ENCODE measurements around the gene ARNT2. TPM values are rescaled to one million over a fixed set of nuclear protein-coding genes. Genes with fewer than 3 reads are reported as not detected.
A peak's percentile ranks its signal among the peaks of the same experiment; 100 is the strongest.

Gene ARNT2
- total RNA-seq, 1 experiment from 2014 or later: 16.8 TPM

GRCh38 chr15:80475572-80475971, 71.4 kb downstream of the ARNT2 start:
- Histone ChIP-seq H3K4me3 (ENCODE audit: low read depth in 2 of 2, low read length in 2 of 2) (no peak overlapping the region), H3K36me3 (ENCODE audit: control insufficient read depth, insufficient read depth, low read length) (no peaks in the 10 kb centered on the region), H3K4me1 (ENCODE audit: control insufficient read depth, insufficient read depth, low read length) (no peaks in the 10 kb centered on the region), H3K27me3 (ENCODE audit: control insufficient read depth, insufficient read depth, low read length) (no peaks in the 10 kb centered on the region; the same call in 1 of the 2 replicates), H3K27ac (ENCODE audit: low read length) (no peak overlapping the region), H3K9me3 (ENCODE audit: control insufficient read depth, insufficient read depth, low read depth, low read length) (no peaks in the 10 kb centered on the region)
- ATAC-seq: no peak
- no peak for DNase-seq (ENCODE audit: low read depth, low spot score)
- POLR2A ChIA-PET: interaction anchor here (0.5 kb wide), 1 partner anchor 12 kb away, joined by 13 read pairs; no protein-coding TSS in a partner anchor
- no peak for TF ChIP-seq TCF7L2 (IDR thresholded peaks at IDR 0.05; ENCODE audit: low read depth, low read length)
- TF ChIP-seq, protein P1, sequence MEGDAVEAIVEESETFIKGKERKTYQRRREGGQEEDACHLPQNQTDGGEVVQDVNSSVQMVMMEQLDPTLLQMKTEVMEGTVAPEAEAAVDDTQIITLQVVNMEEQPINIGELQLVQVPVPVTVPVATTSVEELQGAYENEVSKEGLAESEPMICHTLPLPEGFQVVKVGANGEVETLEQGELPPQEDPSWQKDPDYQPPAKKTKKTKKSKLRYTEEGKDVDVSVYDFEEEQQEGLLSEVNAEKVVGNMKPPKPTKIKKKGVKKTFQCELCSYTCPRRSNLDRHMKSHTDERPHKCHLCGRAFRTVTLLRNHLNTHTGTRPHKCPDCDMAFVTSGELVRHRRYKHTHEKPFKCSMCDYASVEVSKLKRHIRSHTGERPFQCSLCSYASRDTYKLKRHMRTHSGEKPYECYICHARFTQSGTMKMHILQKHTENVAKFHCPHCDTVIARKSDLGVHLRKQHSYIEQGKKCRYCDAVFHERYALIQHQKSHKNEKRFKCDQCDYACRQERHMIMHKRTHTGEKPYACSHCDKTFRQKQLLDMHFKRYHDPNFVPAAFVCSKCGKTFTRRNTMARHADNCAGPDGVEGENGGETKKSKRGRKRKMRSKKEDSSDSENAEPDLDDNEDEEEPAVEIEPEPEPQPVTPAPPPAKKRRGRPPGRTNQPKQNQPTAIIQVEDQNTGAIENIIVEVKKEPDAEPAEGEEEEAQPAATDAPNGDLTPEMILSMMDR (IDR thresholded peaks at IDR 0.05): peak; percentile 39; the same call in 1 of the 2 replicates
- CTCF ChIA-PET: no interaction called here
- no TSS peak for BruUV-seq (replicated peaks)
- intact Hi-C loops (cut with micrococcal nuclease; ENCODE audit: unreplicated experiment) (no loop called here), in situ Hi-C loops (cut with HindIII; ENCODE audit: low pct_unique_long_range_greater_than_20kb, low sequenced_read_pairs) (no loop called here)

DNA sequence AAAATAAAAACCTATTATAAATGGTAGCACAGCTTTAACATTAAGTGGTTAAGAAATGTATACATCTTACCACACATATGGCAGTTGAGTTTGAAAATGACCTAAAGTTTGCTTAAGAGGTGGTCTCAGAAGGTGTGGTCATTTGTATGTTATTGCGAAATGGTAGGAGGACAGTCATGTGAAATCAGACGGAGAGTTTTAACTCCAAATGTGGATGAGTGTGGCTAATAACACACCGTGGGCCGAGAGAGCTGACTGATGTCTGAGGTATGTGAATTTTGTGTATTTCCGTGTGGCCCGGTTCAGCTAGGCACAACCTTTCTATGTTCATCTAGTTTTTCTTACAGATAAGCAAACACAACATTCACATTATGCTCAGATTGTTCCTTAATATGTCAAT, 71.9 kb downstream of the ARNT2 start:
- Histone ChIP-seq H3K27ac (ENCODE audit: low read length) (no peak overlapping the region), H3K4me1 (ENCODE audit: control insufficient read depth, insufficient read depth, low read length) (no peaks in the 10 kb centered on the region), H3K27me3 (ENCODE audit: control insufficient read depth, insufficient read depth, low read length) (no peaks in the 10 kb centered on the region; the same call in 1 of the 2 replicates), H3K9me3 (ENCODE audit: control insufficient read depth, insufficient read depth, low read depth, low read length) (no peaks in the 10 kb centered on the region), H3K4me3 (ENCODE audit: low read depth in 2 of 2, low read length in 2 of 2) (no peak overlapping the region), H3K36me3 (ENCODE audit: control insufficient read depth, insufficient read depth, low read length) (no peaks in the 10 kb centered on the region)
- ATAC-seq (no peak), DNase-seq (ENCODE audit: low read depth, low spot score) (no peak)
- intact Hi-C loops (cut with micrococcal nuclease; ENCODE audit: unreplicated experiment) (no loop called here), in situ Hi-C loops (cut with HindIII; ENCODE audit: low pct_unique_long_range_greater_than_20kb, low sequenced_read_pairs) (no loop called here)
- ChIA-PET CTCF (no interaction called here), POLR2A (no interaction called here)
- no TSS peak for BruUV-seq (replicated peaks)
- TF ChIP-seq SIN3A (IDR thresholded peaks at IDR 0.05; ENCODE audit: borderline replicate concordance, insufficient read depth, low read depth, low read length): no peak
- no peak for TF ChIP-seq REST (IDR thresholded peaks at IDR 0.05; ENCODE audit: insufficient read depth in 1 of 2, low read depth in 2 of 2, low read length in 1 of 2)
- TF ChIP-seq TCF7L2 (IDR thresholded peaks at IDR 0.05; ENCODE audit: low read depth, low read length): no peak
- TF ChIP-seq, protein P1 (IDR thresholded peaks at IDR 0.05): no peak
- no peak for TF ChIP-seq POLR2AphosphoS5 (IDR thresholded peaks at IDR 0.05; ENCODE audit: low read depth, low read length)
